CD14-positive monocyte (primary cell): ENCODE results near the gene ST3GAL2. TPM values are rescaled to one million over a fixed set of nuclear protein-coding genes. Genes with fewer than 3 reads are reported as not detected.

Experiments
- DNase-seq, 3 donors: peaks; one replicate each; pipeline ENCODE4 v3.0.0-alpha.2; 2011 to 2022
- H2AFZ ChIP-seq: 2 replicates; pipeline ENCODE4 v1.6.0; 2012; ENCODE audit warnings: mild to moderate bottlenecking, low read depth, low read length, inconsistent platforms; ENCODE audit not compliant: insufficient read depth, poor library complexity, severe bottlenecking
- H3K27ac ChIP-seq, 2 donors: 1 replicate in 1 of 2; 2 replicates in 1 of 2; pipeline ENCODE4 v1.5.1; 2012 to 2013; ENCODE audit warnings: low read length in 2 of 2, control low read depth in 1 of 2, inconsistent platforms in 1 of 2, low read depth in 1 of 2, mild to moderate bottlenecking in 1 of 2
- H3K27me3 ChIP-seq, 2 donors: one replicate each; pipeline versions ENCODE4 v1.6.0 to v1.6.1; 2011 to 2013; ENCODE audit warnings: low read length in 2 of 2; ENCODE audit not compliant: control insufficient read depth in 2 of 2, insufficient read depth in 2 of 2
- H3K36me3 ChIP-seq, 2 donors: replicated peaks in 1 of 2; 1 replicate in 1 of 2; 2 replicates in 1 of 2; pipeline versions ENCODE4 v1.5.1 to v1.6.1; 2012 to 2013; ENCODE audit warnings: low read length in 2 of 2, control low read depth in 1 of 2, inconsistent platforms in 1 of 2, mild to moderate bottlenecking in 1 of 2; ENCODE audit not compliant: insufficient read depth in 2 of 2, control insufficient read depth in 1 of 2
- H3K4me1 ChIP-seq, 2 donors: 1 replicate in 1 of 2; 2 replicates in 1 of 2; pipeline versions ENCODE4 v1.5.1 to v1.6.1; 2012 to 2013; ENCODE audit warnings: low read length in 2 of 2, control low read depth in 1 of 2, inconsistent platforms in 1 of 2, mild to moderate bottlenecking in 1 of 2, moderate library complexity in 1 of 2; ENCODE audit not compliant: insufficient read depth in 2 of 2, control insufficient read depth in 1 of 2
- H3K4me2 ChIP-seq: replicated peaks from 2 replicates; pipeline ENCODE3; 2012; ENCODE audit warnings: low read length, moderate library complexity, mild to moderate bottlenecking; ENCODE audit not compliant: poor library complexity, severe bottlenecking; ENCODE audit errors: extremely low read depth
- H3K4me3 ChIP-seq, 3 experiments: fragments of 200-600 bp in 1 of 3; sonication (generic) in 1 of 3; replicated peaks in 1 of 3; 1 replicate in 2 of 3; 2 replicates in 1 of 3; pipeline ENCODE4 v1.5.1; 2011 to 2013; ENCODE audit warnings: low read length in 3 of 3, mild to moderate bottlenecking in 3 of 3, control low read depth in 2 of 3, low read depth in 2 of 3, inconsistent platforms in 1 of 3, moderate library complexity in 1 of 3
- H3K79me2 ChIP-seq: 2 replicates; pipeline ENCODE4 v1.6.0; 2012; ENCODE audit warnings: mild to moderate bottlenecking, control low read depth, inconsistent platforms, low read length, moderate library complexity; ENCODE audit not compliant: insufficient read depth
- H3K9ac ChIP-seq: 2 replicates; pipeline ENCODE4 v1.6.0; 2017; ENCODE audit warnings: low read length, mild to moderate bottlenecking; ENCODE audit not compliant: insufficient read depth, poor library complexity, severe bottlenecking
- H3K9me3 ChIP-seq, 2 donors: replicated peaks in 1 of 2; 1 replicate in 1 of 2; 2 replicates in 1 of 2; pipeline versions ENCODE4 v1.5.1 to v1.6.1; 2012 to 2013; ENCODE audit warnings: low read length in 2 of 2, control low read depth in 1 of 2; ENCODE audit not compliant: control insufficient read depth in 1 of 2, insufficient read depth in 1 of 2
- H4K20me1 ChIP-seq: 2 replicates; pipeline ENCODE4 v1.6.0; 2012; ENCODE audit warnings: mild to moderate bottlenecking, low read length, control low read depth, moderate library complexity; ENCODE audit not compliant: insufficient read depth
- H3K27ac Mint-ChIP-seq, 7 donors: one replicate each; pipeline ENCODE4 v1.8.0; 2020; ENCODE audit warnings: mild to moderate bottlenecking in 7 of 7, mixed read lengths in 7 of 7, moderate library complexity in 6 of 7, inconsistent platforms in 2 of 7
- H3K27me3 Mint-ChIP-seq, 3 donors: one replicate each; pipeline ENCODE4 v1.8.0; 2021 to 2022; ENCODE audit warnings: low read depth in 3 of 3, mild to moderate bottlenecking in 3 of 3, mixed read lengths in 3 of 3, moderate library complexity in 3 of 3, inconsistent platforms in 1 of 3
- H3K36me3 Mint-ChIP-seq, 2 donors: one replicate each; pipeline ENCODE4 v1.8.0; 2020; ENCODE audit warnings: mixed read lengths in 2 of 2, inconsistent platforms in 1 of 2, mild to moderate bottlenecking in 1 of 2
- H3K4me1 Mint-ChIP-seq: one replicate; pipeline ENCODE4 v1.8.0; 2020; ENCODE audit warnings: mild to moderate bottlenecking, mixed read lengths
- H3K4me3 Mint-ChIP-seq, 2 donors: one replicate each; pipeline ENCODE4 v1.8.0; 2020; ENCODE audit warnings: mild to moderate bottlenecking in 2 of 2, mixed read lengths in 2 of 2, moderate library complexity in 1 of 2
- H3K9me3 Mint-ChIP-seq, 7 donors: one replicate each; pipeline ENCODE4 v1.8.0; 2020 to 2022; ENCODE audit warnings: mixed read lengths in 7 of 7, mild to moderate bottlenecking in 6 of 7, moderate library complexity in 6 of 7, inconsistent platforms in 2 of 7
- WGBS: methylation state at CpG from one replicate; pipeline ENCODE4 v1.1.5; 2013; ENCODE audit warnings: missing lambda C conversion rate; ENCODE audit not compliant: insufficient coverage; 5-methylcytosine and 5-hydroxymethylcytosine counted together
- intact Hi-C, 2 donors: fragments of 100-400 bp; cut with micrococcal nuclease; formaldehyde crosslinking; loops; one replicate each; pipeline versions ENCODE4 v1.15.0 to v1.15.1; 2023
- polyA plus RNA-seq, 3 donors: library from polyadenylated mRNA; depleted of rRNA in 1 of 3; unstranded in 2 of 3; stranded (reverse) in 1 of 3; fragments of 300-500 nt in 2 of 3; fragments of >200 nt in 1 of 3; fragmentation: Illumina TruSeq in 2 of 3; gene quantifications; 1 replicate in 2 of 3; 2 replicates in 1 of 3; pipeline ENCODE4 v1.2.3, GENCODE V29; 2012 to 2021
- TF ChIP-seq, protein P1 (sequence below): fragments of 200-600 bp; IDR thresholded peaks from one replicate; pipeline ENCODE4 v1.8.0; 2022; ENCODE audit warnings: antibody characterized with exemption, mild to moderate bottlenecking

Gene ST3GAL2
- polyA plus RNA-seq, 3 donors, result 13.5 to 20.0 (median 18.4) TPM

DNA sequence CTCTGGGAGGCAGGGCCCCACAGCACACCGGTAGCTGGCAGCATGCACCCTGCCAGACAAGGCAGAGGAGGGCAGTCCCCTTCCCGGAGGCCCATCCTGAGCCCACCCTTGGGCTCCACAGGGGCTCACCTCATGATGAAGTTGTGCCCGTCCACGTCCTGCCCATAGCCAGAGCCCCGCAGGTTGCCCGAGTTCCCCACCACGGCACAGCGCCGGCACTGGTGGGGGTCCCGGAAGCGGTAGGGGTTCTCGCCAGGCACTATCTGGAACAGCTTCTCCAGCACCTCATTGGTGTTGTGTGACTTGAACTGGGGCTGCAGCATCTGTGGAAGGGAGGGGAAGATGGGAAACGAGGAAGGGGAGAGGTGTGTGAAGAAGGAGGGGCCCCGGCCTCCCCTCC, 44.0 kb downstream of the ST3GAL2 start:
- H3K27me3 Mint-ChIP-seq, result peaks cover 0 to 2% (median 0%) of the 10 kb centered on the region in 3 donors
- no peaks in the 10 kb centered on the region for H3K27me3 ChIP-seq
- no peaks in the 10 kb centered on the region for H3K79me2 ChIP-seq
- peak overlapping the region in 1 of 7 donors; percentile 40 for H3K27ac Mint-ChIP-seq
- H3K9ac ChIP-seq, result no peak overlapping the region
- peaks cover 4% of the 10 kb centered on the region for H4K20me1 ChIP-seq
- no peak overlapping the region for H3K4me3 ChIP-seq
- H3K4me2 ChIP-seq, result no peak overlapping the region
- H3K36me3 Mint-ChIP-seq, result peaks cover 42 to 77% of the 10 kb centered on the region in 2 donors
- TF ChIP-seq, protein P1, sequence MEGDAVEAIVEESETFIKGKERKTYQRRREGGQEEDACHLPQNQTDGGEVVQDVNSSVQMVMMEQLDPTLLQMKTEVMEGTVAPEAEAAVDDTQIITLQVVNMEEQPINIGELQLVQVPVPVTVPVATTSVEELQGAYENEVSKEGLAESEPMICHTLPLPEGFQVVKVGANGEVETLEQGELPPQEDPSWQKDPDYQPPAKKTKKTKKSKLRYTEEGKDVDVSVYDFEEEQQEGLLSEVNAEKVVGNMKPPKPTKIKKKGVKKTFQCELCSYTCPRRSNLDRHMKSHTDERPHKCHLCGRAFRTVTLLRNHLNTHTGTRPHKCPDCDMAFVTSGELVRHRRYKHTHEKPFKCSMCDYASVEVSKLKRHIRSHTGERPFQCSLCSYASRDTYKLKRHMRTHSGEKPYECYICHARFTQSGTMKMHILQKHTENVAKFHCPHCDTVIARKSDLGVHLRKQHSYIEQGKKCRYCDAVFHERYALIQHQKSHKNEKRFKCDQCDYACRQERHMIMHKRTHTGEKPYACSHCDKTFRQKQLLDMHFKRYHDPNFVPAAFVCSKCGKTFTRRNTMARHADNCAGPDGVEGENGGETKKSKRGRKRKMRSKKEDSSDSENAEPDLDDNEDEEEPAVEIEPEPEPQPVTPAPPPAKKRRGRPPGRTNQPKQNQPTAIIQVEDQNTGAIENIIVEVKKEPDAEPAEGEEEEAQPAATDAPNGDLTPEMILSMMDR, result no peak
- DNase-seq, result no peak
- no peak overlapping the region for H2AFZ ChIP-seq
- intact Hi-C loops, result loop anchor here (2.0 to 5.0 kb wide), 3 partner anchors 42 to 76 kb away; partner anchors contain the start of genes FCSK (in 1 of the 2) and ST3GAL2 (in 1 of the 2)
- H3K9me3 Mint-ChIP-seq, result no peaks in the 10 kb centered on the region
- peaks cover 4% of the 10 kb centered on the region for H3K4me1 Mint-ChIP-seq
- WGBS, result 100% methylated on average over 6 of the region's 14 CpGs
- peaks cover 19 to 78% of the 10 kb centered on the region in 2 donors for H3K36me3 ChIP-seq
- no peak overlapping the region for H3K27ac ChIP-seq
- peaks cover 0 to 4% of the 10 kb centered on the region in 2 donors for H3K4me1 ChIP-seq
- H3K9me3 ChIP-seq, result no peaks in the 10 kb centered on the region
- H3K4me3 Mint-ChIP-seq, result no peak overlapping the region

GRCh38 chr16:70393662-70394061, 45.2 kb downstream of the ST3GAL2 start:
- Histone ChIP-seq H3K9ac (no peak overlapping the region), H3K4me3 (no peak overlapping the region), H3K27ac (no peak overlapping the region), H3K27me3 (no peaks in the 10 kb centered on the region), H2AFZ (no peak overlapping the region), H4K20me1 (peaks cover 4% of the 10 kb centered on the region), H3K36me3 (peaks cover 12 to 69% of the 10 kb centered on the region in 2 donors), H3K4me2 (no peak overlapping the region), H3K79me2 (no peaks in the 10 kb centered on the region), H3K9me3 (no peaks in the 10 kb centered on the region), H3K4me1 (peaks cover 0 to 4% of the 10 kb centered on the region in 2 donors)
- TF ChIP-seq, protein P1, result no peak
- WGBS, result 98% methylated on average over 6 of the region's 6 CpGs
- intact Hi-C loops, result loop anchor here (2.0 to 5.0 kb wide), 2 partner anchors 44 to 77 kb away; partner anchors contain the start of gene ST3GAL2 (in 1 of the 2)
- H3K4me1 Mint-ChIP-seq, result peaks cover 4% of the 10 kb centered on the region
- H3K4me3 Mint-ChIP-seq, result no peak overlapping the region
- H3K9me3 Mint-ChIP-seq, result no peaks in the 10 kb centered on the region
- DNase-seq, result no peak
- H3K27ac Mint-ChIP-seq, result no peak overlapping the region
- H3K36me3 Mint-ChIP-seq, result peaks cover 32 to 75% of the 10 kb centered on the region in 2 donors
- peaks cover 0 to 2% (median 0%) of the 10 kb centered on the region in 3 donors for H3K27me3 Mint-ChIP-seq
